ENCODE data around the gene PSMC4.
"Not testable (repeated sequence)": the region's sequence is repeated elsewhere in the genome, so short reads cannot be mapped to it uniquely, and the experiment has no call there.

DNA sequence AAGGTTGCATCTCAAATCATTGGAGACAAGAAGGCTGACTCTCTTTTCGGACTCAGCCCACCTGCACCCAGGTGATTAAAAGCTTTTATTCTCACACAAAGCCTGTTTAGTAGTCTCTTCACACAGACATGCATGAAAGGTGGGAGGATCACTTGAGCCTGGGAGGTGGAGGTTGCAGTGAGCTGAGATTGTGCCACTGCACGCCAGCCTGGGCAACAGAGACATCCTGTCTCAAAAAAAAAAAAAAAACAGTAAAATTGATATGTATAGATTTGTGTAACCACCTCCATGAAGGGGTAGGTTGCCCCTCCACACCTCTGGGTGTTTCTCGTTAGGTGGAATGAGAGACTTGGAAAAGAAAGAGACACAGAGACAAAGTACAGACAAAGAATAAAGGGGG lies 12.0 kb upstream of the PSMC4 start:
- TF ChIP-seq, protein P1, sequence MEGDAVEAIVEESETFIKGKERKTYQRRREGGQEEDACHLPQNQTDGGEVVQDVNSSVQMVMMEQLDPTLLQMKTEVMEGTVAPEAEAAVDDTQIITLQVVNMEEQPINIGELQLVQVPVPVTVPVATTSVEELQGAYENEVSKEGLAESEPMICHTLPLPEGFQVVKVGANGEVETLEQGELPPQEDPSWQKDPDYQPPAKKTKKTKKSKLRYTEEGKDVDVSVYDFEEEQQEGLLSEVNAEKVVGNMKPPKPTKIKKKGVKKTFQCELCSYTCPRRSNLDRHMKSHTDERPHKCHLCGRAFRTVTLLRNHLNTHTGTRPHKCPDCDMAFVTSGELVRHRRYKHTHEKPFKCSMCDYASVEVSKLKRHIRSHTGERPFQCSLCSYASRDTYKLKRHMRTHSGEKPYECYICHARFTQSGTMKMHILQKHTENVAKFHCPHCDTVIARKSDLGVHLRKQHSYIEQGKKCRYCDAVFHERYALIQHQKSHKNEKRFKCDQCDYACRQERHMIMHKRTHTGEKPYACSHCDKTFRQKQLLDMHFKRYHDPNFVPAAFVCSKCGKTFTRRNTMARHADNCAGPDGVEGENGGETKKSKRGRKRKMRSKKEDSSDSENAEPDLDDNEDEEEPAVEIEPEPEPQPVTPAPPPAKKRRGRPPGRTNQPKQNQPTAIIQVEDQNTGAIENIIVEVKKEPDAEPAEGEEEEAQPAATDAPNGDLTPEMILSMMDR (IDR thresholded peaks at IDR 0.05), result not testable (repeated sequence)
- not testable (repeated sequence) for TF ChIP-seq POLR2A (IDR thresholded peaks at IDR 0.05)
